GM19351 (cell line): ENCODE measurements around the gene ARL4A.
"Not testable (repeated sequence)": the region's sequence is repeated elsewhere in the genome, so short reads cannot be mapped to it uniquely, and the experiment has no call there.

ENCODE experiments used
- ATAC-seq: cut with Tn5 transposase; IDR thresholded peaks from one replicate; pipeline ENCODE4 v1.9.1; 2021; ENCODE audit warnings: mild to moderate bottlenecking, moderate library complexity; ENCODE audit not compliant: unreplicated experiment

The ARL4A gene

DNA sequence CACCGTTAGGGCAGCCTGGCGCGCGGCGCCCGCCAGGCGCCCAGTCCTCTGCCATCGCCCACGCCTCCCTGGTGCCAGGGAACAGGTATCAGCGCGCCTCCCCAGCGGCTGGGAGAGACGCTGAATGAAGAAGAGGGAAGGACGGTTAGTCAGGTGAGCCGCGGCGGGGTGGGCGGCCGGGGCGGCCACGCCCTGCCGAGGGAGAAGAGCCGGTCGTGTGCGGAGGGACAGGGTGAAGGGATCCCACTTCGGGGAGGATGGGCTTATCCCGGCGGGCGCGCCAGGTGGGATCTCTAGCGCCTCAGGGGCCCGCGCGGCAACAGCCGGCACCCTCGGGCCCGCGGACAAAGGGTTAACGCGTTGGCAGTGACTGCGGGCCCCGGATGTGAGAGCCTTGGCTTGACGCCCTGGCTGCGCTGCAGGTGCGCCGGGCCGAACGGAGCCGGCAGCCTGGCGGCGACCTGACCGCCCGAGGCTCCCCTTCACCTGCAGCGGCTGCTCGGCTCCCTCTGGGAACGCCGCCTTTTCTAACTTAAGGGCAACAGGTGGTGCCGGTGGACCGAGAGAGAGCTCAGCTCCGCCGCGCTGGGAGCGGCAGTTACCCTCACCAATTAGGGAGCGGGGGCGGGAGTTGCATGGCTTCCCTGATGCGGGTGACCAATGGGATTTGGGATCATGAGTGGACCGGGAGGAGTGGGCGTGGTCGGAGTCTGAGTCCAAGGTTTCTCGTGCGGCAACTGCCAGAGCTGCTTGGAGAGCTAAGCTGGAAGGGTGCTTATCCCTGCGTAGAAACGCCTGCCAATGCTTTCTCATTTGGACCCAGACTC is at the start of gene ARL4A:
ARL4A (plus strand) TSS at position 743 of the 827 bp plus-strand sequence. CDS start 622 bp downstream, outside the sequence.
- peak; percentile 70 for ATAC-seq

GRCh38 chr7:12637819-12638592 is 49.4 kb upstream of the ARL4A start:
- peak; percentile 61 for ATAC-seq

DNA sequence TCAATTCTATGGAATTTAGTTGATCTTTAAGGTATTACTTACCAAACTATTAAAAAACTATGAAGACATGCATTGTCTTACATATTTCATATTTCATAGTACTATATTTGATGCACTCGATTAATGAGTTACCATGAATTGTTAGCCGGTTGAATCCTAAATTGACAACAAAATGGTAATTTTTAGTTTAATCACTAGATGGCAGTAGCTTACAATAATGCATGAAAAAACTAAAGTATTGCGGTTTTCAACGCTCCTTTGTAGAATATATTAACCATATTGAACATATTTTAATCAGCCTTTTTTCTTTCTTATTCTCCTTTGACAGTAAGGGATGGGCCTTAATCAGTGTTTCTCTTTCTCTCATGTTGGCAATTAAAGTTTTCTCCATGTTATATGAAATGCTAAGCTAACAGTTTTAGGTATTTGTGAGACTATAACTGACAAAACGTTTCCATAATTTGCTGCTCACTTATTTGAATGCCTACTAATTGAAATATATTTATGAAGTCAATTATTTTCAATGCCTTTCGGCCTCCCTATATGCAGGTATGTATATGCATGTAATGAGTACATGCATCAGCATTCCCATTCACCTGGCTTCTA is 48.5 kb upstream of the ARL4A start:
- ATAC-seq = peak; percentile 36

DNA sequence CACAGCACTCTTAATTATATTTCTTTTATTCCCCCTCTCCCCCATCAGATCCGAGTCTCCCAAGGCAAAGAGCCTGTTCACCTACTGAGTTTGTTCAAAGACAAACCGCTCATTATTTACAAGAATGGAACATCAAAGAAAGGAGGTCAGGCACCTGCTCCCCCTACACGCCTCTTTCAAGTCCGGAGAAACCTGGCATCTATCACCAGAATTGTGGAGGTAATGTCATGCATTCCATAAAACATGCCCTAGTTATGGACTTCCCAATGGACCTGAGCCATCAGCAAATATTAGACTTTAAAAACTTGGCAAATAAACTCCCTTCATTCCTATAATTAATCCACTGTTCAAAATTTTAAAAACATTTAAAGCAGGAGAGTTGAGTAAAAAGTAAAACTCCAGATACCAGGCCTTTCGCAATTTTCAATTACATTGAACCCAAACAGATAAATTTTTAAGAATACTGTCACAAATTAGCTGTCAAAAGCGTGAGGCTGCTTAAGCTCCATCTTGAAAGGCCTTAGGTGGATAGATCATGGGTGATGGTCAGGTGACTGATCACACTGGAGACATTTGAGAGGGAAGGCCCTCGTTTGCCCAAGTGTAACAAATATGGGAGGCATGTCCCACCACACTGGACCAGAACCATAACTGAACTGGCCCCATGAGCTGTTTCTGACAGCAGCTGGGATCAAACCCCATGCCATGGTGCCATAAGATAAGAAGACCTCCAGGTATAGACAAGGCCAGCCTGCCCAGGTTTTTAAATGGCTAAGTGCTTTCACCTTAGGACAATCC is 46.9 kb upstream of the ARL4A start:
- no peak for ATAC-seq

- no peak for ATAC-seq
Measured at GRCh38 chr7:12641196-12641595, 46.2 kb upstream of the ARL4A start.

GRCh38 chr7:12642508-12642907 is 44.9 kb upstream of the ARL4A start:
- ATAC-seq = no peak

- no peak for ATAC-seq
Measured at GRCh38 chr7:12643001-12643643, 44.3 kb upstream of the ARL4A start.

DNA sequence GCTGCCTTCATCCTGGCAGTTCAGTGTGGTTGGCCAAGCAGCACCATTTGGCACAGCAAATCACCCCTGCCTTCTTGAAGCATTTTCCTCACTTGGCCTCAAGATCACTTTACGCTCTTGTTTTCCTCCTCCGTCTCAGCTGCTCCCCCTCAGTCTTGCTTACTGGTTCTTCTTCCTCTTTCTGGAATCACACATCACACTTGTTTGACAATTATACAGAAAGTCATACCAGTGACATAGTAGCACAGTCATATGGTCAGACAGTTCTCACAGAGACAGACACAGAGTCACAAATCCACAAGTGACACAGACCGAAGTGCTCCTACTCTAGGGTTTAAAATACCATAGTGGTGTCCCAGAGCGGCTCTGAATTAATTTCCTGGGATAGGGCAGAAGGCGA is 43.8 kb upstream of the ARL4A start:
- ATAC-seq = peak; percentile 68

DNA sequence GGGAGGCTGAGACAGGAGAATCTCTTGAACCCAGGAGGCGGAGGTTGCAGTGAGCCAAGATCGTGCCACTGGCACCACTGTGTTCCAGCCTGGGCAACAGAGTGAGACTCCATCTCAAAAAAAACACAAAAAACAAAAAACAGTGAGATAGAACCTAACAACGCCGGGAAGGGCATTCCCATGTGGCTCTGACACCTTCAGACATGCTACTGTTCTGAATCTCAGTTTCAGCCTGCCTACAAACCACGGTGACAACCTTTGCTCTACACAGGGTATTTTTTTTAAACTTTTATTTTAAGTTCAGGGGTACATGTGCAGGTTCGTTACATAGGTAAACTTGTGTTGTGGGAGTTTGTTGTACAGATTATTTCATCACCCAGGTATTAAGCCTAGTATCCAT is 42.2 kb upstream of the ARL4A start:
- ATAC-seq = not testable (repeated sequence)

DNA sequence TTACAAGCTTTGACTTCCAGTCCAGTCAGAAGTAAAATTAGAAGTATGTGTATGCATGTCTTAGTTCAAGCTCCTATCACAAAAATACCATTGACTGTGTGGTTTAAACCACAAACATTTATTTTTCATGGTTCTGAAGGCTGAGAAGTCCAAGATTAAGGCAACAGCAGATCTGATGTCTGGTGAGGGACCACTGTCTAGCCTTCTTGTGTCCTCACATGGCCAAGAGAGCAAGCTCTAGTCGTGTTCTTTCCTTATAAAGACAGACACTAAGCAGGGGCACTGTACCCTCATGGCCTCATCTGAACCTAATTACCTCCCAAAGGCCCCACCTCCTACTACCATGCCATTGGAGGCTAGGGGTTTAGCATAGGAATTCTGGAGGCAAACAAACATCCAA is 41.3 kb upstream of the ARL4A start:
- ATAC-seq = no peak

DNA sequence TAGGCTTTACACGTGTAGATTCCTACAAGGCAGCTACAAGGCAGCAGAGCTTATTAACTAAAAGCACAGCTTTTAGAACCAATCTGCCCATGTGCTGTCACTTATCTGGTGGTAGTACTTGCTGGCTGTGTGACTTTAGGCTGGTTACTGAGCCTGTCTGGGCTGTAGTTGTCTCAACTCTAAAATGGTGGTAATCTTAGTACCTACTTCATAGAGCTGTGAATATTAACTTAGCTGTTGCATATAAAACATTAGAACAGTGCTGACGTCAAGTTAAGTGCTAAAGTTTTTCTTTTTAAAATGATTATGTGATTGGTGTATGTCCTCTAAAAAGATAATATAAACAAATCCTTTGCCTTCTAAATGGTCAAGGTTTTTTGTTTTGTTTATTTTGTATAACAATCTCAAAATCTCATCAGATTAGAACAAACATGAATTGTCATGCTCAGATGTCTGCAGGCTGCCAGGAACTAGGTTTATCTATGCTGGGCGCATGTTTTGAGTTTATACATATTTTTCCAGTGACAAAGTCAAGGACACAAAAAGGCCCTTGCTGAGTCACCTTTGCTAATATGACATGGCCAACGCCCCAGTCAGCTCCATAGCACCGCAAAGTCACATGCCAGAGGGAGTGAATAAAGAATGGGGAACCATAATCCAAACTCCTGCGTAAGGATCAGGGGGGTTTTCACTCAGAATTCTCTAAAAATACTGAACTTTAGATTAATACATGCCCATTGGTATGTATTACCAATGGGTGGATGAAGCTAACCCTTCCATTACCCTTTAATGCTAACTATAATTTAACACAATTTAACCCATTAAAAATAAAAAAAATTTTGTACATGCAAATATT is 39.8 kb upstream of the ARL4A start:
- ATAC-seq = no peak

DNA sequence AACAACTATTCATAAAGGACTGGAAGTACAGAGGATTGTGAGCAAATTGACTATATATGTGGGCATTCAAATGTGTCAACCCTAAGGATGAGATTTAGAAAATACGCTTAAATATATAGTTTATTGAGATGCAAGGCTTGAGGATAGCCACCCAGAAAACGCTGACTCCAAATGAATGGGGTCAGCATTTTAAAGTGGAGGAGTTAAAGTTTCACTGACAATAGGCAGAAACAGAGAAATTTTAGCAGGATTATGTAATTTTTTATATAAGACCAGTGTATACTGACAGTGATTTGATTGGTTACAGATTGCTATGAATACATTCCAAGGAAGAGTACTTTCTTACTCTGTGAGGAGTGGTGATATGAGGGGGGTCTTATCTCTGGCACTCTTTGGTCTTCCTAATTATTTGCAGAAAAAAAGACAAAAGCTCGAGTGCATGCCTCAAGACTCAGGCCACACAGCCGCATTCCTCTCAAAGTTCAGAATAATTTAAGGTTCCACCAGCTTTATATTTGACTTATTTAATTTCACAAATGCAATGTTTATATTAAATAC is 38.6 kb upstream of the ARL4A start:
- ATAC-seq = no peak

GRCh38 chr7:12649348-12649747 is 38.1 kb upstream of the ARL4A start:
- ATAC-seq = no peak

DNA sequence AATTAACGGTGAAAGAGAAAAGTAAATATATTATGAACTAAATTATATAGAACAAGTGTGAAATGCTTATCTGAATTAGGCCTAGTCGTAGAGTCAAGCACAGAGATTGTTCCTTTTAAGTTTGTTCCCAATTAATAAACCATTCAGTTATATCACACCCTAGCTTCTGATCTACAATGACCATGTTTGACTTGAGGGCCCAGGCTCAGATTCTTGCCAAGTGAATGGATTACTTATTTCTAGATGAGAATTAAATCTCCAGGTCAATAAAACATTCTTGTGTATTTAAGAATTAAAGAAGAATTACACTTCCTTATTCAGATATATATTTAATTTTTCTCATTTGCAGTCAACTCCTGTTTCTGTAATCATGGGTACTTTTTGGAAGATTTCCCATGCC is 37.4 kb upstream of the ARL4A start:
- no peak for ATAC-seq

- no peak for ATAC-seq
Measured at GRCh38 chr7:12653110-12653509, 34.3 kb upstream of the ARL4A start.

GRCh38 chr7:12653518-12653917 is 33.9 kb upstream of the ARL4A start:
- no peak for ATAC-seq

GRCh38 chr7:12655161-12655560 is 32.3 kb upstream of the ARL4A start:
- no peak for ATAC-seq

- not testable (repeated sequence) for ATAC-seq
Measured at GRCh38 chr7:12660423-12660822, 27.0 kb upstream of the ARL4A start.

DNA sequence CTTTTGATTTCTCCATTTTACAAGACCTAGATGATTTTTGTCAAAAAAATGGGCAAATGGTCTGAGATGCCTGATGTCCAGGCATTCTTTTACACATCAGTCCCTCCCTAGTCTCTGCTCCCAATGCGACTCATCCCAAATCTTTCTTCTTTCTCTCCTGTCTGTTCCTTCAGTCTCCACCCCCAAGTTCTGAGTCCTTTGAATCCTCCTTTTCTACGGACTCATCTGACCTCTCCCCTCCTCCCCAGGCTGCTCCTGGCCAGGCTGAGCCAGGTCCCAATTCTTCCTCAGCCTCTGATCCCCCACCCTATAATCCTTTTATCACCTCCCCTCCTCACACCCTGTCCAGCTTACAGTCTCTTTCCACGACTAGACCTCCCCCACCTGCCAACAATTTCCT is 26.4 kb upstream of the ARL4A start:
- not testable (repeated sequence) for ATAC-seq
